Naive B cell (primary cell): Measurements from ENCODE around the gene PLCB4. TPM values are rescaled to one million over a fixed set of nuclear protein-coding genes. Genes with fewer than 3 reads are reported as not detected.

ENCODE experiments used
- ATAC-seq, 2 donors: fragments of 150-1000 bp; cut with Tn5 transposase; 2 replicates each; pipeline ENCODE4 v1.10.0; 2021; ENCODE audit warnings: low read depth in 2 of 2, mild to moderate bottlenecking in 2 of 2, moderate library complexity in 2 of 2
- DNase-seq: peaks from one replicate; pipeline ENCODE4 v3.0.0; 2022
- H3K27ac Mint-ChIP-seq, 6 donors: one replicate each; pipeline ENCODE4 v1.8.0; 2020 to 2022; ENCODE audit warnings: mild to moderate bottlenecking in 6 of 6, mixed read lengths in 6 of 6, moderate library complexity in 5 of 6, inconsistent platforms in 2 of 6
- H3K27me3 Mint-ChIP-seq, 3 donors: one replicate each; pipeline ENCODE4 v1.8.0; 2021 to 2022; ENCODE audit warnings: mixed read lengths in 3 of 3, mild to moderate bottlenecking in 1 of 3
- H3K36me3 Mint-ChIP-seq, 2 donors: one replicate each; pipeline ENCODE4 v1.8.0; 2020 to 2022; ENCODE audit warnings: mixed read lengths in 2 of 2, inconsistent platforms in 1 of 2, mild to moderate bottlenecking in 1 of 2
- H3K4me1 Mint-ChIP-seq, 3 donors: one replicate each; pipeline ENCODE4 v1.8.0; 2020 to 2022; ENCODE audit warnings: mixed read lengths in 3 of 3, inconsistent platforms in 1 of 3, mild to moderate bottlenecking in 1 of 3, moderate library complexity in 1 of 3
- H3K4me3 Mint-ChIP-seq, 8 donors: one replicate each; pipeline ENCODE4 v1.8.0; 2020 to 2022; ENCODE audit warnings: mild to moderate bottlenecking in 8 of 8, mixed read lengths in 8 of 8, moderate library complexity in 8 of 8, inconsistent platforms in 2 of 8
- H3K9me3 Mint-ChIP-seq, 7 donors: one replicate each; pipeline ENCODE4 v1.8.0; 2020 to 2022; ENCODE audit warnings: mixed read lengths in 7 of 7, mild to moderate bottlenecking in 5 of 7, inconsistent platforms in 2 of 7, moderate library complexity in 1 of 7
- polyA plus RNA-seq, 6 donors: library from polyadenylated mRNA; unstranded; fragments of 300-500 nt; fragmentation: Illumina TruSeq; gene quantifications; one replicate each; pipeline ENCODE4 v1.2.3, GENCODE V29; 2021; ENCODE audit warnings: low read depth in 6 of 6

Gene PLCB4
- polyA plus RNA-seq, 6 donors from 2014 or later = not detected

DNA sequence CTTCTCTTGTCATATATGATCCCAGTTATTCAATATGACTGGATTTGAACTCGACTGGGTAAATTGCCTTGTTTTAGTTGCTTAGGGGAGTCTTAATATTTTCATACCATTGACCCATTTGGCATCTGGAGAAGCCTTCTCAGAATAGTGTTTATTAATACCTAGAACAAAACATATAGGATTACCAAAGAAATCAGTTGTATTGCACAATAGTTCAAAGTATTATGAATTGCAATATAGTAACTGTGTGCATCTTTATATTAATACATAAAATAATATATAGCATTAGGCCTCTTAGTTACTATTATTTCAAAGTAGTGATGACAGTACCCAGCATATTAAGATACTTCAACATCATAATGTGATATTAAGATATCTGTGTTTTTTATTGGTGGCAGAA, 177.8 kb downstream of the PLCB4 start:
- DNase-seq (no peak), ATAC-seq (no peak)
- Mint-ChIP-seq H3K27me3 (no peaks in the 10 kb centered on the region), H3K4me3 (no peak overlapping the region), H3K36me3 (no peaks in the 10 kb centered on the region), H3K27ac (no peak overlapping the region), H3K9me3 (no peaks in the 10 kb centered on the region), H3K4me1 (no peaks in the 10 kb centered on the region)

DNA sequence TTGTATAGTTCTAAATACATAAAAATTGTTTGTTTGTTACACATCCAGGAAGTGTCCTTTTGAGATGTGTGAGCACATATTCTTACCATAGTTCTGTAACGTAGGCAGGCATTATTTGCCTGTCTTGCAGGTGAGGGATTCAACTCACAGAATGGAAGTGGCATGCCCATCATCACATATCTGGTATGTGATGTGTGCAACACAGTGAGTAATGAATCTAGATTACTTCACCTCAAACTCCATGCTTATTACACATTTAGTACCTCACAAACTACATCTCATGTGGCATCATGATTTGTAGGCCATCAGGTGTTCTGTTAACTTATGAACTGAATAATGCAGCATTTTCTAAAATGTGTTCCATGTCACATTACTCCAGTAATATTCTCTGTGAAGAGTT, 181.6 kb downstream of the PLCB4 start:
- Mint-ChIP-seq H3K27ac (no peak overlapping the region), H3K4me1 (no peaks in the 10 kb centered on the region), H3K4me3 (no peak overlapping the region), H3K9me3 (no peaks in the 10 kb centered on the region), H3K27me3 (no peaks in the 10 kb centered on the region), H3K36me3 (no peaks in the 10 kb centered on the region)
- DNase-seq (no peak), ATAC-seq (no peak)

DNA sequence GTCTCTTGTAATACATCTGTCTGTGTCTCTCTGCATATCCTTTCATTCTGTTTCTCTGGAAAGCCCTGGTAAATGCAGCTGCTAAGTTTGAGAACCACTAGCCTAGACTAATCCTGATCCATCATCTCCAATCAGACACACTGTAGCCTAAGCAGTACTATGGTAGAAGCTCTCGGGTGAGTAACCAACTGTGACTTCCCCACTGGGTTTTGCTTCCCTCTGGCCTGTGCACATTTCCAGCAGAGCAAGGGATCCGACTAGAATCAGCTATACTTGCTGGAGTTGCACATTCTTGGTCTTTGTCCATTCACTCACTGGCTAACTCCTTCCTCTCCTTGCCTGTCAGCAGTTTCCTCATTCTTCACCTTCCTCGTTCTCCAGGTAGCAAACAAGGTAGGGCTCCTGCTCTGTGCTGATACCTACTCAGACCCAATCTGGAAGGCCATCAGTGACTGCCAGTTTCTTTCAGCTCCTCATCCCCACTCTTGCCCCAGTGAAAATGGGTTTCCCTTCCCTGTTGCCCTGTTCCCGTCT, 184.2 kb downstream of the PLCB4 start:
- DNase-seq = no peak
- H3K36me3 Mint-ChIP-seq = no peaks in the 10 kb centered on the region
- H3K27me3 Mint-ChIP-seq = no peaks in the 10 kb centered on the region
- H3K9me3 Mint-ChIP-seq = no peaks in the 10 kb centered on the region
- no peak overlapping the region for H3K4me3 Mint-ChIP-seq
- no peak for ATAC-seq
- H3K27ac Mint-ChIP-seq = no peak overlapping the region
- no peaks in the 10 kb centered on the region for H3K4me1 Mint-ChIP-seq

DNA sequence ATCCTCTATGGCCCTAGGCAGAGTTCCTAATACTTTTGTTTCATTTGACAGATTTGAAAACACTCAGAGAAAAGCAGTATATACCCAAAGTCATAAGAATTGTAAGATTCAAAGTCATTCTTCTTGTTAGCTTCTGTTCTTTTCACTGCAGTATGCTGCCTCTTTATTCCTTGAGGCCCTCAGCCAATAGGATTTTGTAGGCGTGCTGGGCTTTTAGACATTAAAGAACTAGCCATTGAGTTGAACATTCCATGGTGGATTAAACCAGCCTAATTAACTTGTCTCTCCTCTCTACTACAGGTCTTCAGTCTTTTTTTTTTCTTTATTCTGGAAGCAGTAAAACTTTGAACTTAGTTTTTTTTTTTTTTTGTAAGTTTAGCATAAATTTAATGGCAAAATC, 186.3 kb downstream of the PLCB4 start:
- H3K9me3 Mint-ChIP-seq = no peaks in the 10 kb centered on the region
- no peaks in the 10 kb centered on the region for H3K36me3 Mint-ChIP-seq
- DNase-seq (no peak), ATAC-seq (no peak)
- H3K4me3 Mint-ChIP-seq = no peak overlapping the region
- H3K27me3 Mint-ChIP-seq = no peaks in the 10 kb centered on the region
- H3K27ac Mint-ChIP-seq = no peak overlapping the region
- H3K4me1 Mint-ChIP-seq = no peaks in the 10 kb centered on the region

DNA sequence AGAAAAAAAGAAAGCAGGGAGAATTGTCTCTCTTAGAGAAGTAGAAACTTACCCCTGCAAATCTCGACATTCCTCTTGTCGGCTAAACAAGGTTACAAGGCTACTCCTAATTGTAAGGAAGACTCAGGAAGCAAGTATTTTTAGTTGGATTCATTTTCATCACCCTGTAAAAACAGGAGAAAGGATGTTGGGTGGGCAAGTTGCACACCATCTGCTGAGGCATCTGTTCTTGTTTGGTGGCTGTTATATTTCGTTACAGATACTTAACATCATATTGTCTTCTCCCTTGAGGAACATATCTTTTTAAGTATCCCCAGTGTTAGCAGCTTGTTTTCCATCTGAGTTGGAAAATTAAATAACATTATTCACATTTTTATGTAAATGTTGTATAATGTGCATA, 187.5 kb downstream of the PLCB4 start:
- Mint-ChIP-seq H3K27me3 (no peaks in the 10 kb centered on the region), H3K4me3 (no peak overlapping the region), H3K4me1 (no peaks in the 10 kb centered on the region), H3K27ac (peak overlapping the region in 1 of 6 donors; percentile 10), H3K36me3 (no peaks in the 10 kb centered on the region), H3K9me3 (no peaks in the 10 kb centered on the region)
- no peak for ATAC-seq
- no peak for DNase-seq

DNA sequence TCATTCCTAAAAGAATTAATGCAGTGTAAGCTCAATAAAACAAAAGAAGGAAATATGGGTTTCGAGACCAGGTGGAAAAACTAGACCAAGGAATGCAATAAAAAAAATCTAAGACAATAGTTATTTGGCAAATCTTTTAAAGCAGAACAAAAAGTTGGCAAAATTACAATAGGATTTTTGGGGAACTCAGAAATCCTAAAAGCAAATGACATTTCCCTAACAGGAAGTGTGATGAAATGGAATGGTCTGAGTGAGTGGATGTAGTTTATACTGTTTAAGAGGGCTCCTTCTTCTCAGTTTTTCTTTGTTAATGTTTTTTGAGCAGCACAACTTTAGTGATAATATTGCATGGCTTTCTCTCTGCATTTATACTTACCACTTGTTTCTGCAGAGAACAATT, 190.0 kb downstream of the PLCB4 start:
- no peaks in the 10 kb centered on the region for H3K4me1 Mint-ChIP-seq
- no peaks in the 10 kb centered on the region for H3K36me3 Mint-ChIP-seq
- no peaks in the 10 kb centered on the region for H3K27me3 Mint-ChIP-seq
- ATAC-seq = no peak
- H3K4me3 Mint-ChIP-seq = no peak overlapping the region
- H3K27ac Mint-ChIP-seq = no peak overlapping the region
- no peaks in the 10 kb centered on the region for H3K9me3 Mint-ChIP-seq
- no peak for DNase-seq

DNA sequence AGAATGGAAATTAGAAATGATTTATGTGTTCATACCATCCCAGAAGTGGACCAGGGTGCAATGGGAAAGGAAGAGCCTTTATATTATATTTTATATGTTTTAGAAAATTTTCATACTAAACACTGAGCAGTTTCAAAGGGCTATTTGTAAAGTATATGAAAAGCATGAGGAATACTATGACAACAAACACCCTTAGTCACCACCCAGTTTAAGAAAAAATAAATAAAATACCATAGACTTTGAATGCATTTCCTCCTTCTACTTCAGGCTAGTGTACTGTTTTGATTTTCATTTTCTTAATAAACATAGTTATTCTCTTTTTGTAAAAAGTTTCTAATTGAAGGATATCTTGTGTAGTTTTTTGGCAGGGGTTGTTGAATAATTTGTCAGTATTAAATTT, 191.1 kb downstream of the PLCB4 start:
- H3K36me3 Mint-ChIP-seq = no peaks in the 10 kb centered on the region
- no peaks in the 10 kb centered on the region for H3K27me3 Mint-ChIP-seq
- H3K27ac Mint-ChIP-seq = no peak overlapping the region
- no peaks in the 10 kb centered on the region for H3K9me3 Mint-ChIP-seq
- no peaks in the 10 kb centered on the region for H3K4me1 Mint-ChIP-seq
- no peak for DNase-seq
- H3K4me3 Mint-ChIP-seq = no peak overlapping the region
- no peak for ATAC-seq

DNA sequence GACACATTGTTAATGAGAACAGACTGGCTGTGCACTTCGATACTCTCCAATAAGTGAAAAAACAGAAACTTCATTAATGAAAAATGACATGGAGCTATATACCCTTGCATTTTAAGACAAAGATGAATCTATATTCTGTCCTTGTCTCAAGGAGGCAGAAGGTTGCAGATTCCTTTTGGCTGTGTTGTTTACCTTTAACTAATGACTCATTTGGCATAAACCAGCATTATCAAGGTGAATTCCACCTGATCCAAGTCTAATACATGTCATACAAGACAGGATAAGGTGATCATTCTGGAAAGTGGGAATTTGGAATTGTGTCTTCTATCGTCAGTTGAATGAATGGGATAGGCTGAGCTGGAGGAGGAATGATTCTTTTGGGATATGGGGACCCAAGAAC, 192.9 kb downstream of the PLCB4 start:
- no peaks in the 10 kb centered on the region for H3K36me3 Mint-ChIP-seq
- ATAC-seq = no peak

DNA sequence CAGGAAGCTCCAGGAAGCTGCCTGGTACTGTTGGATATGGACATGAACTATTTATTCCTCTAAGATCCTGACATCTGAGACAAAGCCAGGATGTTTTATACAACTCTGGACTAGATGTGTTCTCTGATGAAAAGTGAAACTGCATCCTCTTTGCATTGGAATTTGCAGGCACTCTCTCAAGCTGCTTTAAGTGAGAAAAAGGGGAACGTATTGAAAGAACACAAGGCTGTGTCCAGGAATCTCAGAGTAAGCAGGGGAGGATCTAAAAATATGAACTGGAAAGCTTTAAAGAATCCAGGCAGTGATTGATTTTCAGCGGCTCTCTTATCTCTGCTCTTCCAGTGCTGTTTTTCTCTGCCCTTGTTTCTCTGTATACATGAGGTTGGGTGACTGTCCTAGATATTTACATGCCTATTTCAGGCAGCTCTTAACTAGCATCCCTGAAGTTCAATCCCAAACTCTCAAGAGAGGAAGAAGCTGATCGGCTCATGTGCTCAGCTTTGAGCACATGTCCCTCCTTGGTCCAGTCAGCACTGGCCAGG, 193.8 kb downstream of the PLCB4 start:
- no peak for ATAC-seq
- DNase-seq = no peak
- Mint-ChIP-seq H3K4me1 (no peaks in the 10 kb centered on the region), H3K9me3 (no peaks in the 10 kb centered on the region), H3K27me3 (no peaks in the 10 kb centered on the region), H3K27ac (no peak overlapping the region), H3K4me3 (no peak overlapping the region), H3K36me3 (no peaks in the 10 kb centered on the region)

More for the DNA sequence above, 192.9 kb downstream of the PLCB4 start:
- DNase-seq = no peak
- Mint-ChIP-seq H3K9me3 (no peaks in the 10 kb centered on the region), H3K4me1 (no peaks in the 10 kb centered on the region), H3K27ac (no peak overlapping the region), H3K4me3 (no peak overlapping the region), H3K27me3 (no peaks in the 10 kb centered on the region)

DNA sequence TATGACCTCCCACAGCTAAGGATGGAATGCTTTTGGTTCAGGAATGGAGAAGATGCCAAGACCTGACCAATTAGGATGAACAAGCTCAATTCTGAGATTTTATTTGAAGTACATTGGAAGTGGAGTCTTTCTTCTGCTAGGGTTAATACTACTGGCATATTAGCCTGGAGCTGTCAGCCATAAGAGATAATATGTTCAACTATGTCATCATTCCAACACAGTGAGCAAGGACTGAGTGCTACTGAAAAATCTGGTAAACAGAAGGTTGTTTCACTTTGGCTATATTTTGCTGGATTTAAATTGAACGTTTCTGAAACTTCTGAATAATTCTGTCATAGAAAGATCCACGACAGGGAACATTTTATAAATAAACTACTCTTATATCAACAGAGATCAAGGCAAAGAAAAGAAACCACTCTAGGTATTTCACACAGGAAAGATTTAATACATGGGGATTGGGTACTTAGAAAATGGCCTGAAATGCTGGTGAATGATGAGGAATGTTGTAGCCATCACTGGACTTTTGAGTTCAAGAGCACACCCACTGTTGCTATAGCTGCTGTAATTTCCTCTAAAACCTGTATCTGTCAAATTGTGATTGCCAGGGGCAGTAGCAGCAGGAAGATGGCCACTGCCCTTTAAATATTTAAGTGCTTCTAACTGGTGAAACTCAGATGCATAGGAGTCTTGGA, 200.5 kb downstream of the PLCB4 start:
- peaks cover 0 to 5% (median 0%) of the 10 kb centered on the region in 7 donors for H3K9me3 Mint-ChIP-seq

DNA sequence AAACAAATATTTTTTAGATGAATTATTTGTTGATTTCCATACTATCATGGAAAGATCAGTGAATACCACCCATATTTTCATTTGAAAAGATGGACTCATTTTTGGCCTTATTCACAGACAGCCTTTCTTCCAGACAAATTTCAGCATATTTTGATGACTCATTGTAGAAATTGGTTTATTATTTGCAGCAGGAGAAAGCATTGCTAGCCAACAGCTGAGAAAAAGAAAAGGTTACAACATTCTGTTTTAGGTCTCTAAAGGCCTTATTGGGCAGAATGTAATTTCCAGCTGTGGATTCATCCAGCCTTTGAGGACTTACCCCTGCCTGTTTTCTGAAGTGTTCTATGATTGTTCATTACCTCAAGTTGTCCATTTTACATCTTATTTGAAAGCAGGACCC, 201.9 kb downstream of the PLCB4 start:
- no peaks in the 10 kb centered on the region for H3K27me3 Mint-ChIP-seq
- no peak overlapping the region for H3K4me3 Mint-ChIP-seq
- DNase-seq = no peak
- peaks cover 0 to 9% (median 0%) of the 10 kb centered on the region in 7 donors for H3K9me3 Mint-ChIP-seq
- ATAC-seq = no peak
- H3K27ac Mint-ChIP-seq = no peak overlapping the region
- H3K36me3 Mint-ChIP-seq = no peaks in the 10 kb centered on the region
- no peaks in the 10 kb centered on the region for H3K4me1 Mint-ChIP-seq

More for the DNA sequence above, 200.5 kb downstream of the PLCB4 start:
- H3K4me3 Mint-ChIP-seq = no peak overlapping the region
- H3K27ac Mint-ChIP-seq = no peak overlapping the region
- DNase-seq (no peak), ATAC-seq (no peak)
- H3K36me3 Mint-ChIP-seq = no peaks in the 10 kb centered on the region
- H3K27me3 Mint-ChIP-seq = no peaks in the 10 kb centered on the region
- H3K4me1 Mint-ChIP-seq = no peaks in the 10 kb centered on the region

DNA sequence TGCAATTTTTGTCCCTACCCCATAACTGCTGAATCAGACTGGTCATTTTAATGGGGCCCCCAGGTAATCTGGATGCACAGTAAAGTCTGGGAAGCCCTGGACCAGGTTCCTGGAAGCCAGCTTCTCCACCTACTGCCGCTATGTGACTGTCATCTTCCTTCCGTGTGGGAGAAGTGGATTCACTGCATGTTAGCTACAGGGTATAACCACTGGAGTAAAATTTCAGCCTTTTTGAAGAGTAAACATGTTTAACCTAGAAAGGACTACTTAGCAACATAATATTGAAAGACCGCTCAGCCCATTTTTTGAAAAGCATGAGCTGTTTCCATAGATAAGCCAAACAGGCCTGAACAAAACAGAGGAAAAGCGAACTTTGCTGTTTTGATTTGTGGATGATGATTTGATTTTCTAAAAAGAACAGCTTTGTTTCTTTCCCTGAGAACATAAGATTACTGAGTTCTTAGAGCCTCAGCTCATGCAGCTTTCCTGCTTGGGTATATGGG, 208.1 kb downstream of the PLCB4 start:
- ATAC-seq = no peak
- DNase-seq = no peak
- H3K27me3 Mint-ChIP-seq = no peaks in the 10 kb centered on the region
- peaks cover 0 to 9% (median 0%) of the 10 kb centered on the region in 7 donors for H3K9me3 Mint-ChIP-seq
- H3K36me3 Mint-ChIP-seq = no peaks in the 10 kb centered on the region
- no peak overlapping the region for H3K27ac Mint-ChIP-seq
- no peak overlapping the region for H3K4me3 Mint-ChIP-seq
- no peaks in the 10 kb centered on the region for H3K4me1 Mint-ChIP-seq

DNA sequence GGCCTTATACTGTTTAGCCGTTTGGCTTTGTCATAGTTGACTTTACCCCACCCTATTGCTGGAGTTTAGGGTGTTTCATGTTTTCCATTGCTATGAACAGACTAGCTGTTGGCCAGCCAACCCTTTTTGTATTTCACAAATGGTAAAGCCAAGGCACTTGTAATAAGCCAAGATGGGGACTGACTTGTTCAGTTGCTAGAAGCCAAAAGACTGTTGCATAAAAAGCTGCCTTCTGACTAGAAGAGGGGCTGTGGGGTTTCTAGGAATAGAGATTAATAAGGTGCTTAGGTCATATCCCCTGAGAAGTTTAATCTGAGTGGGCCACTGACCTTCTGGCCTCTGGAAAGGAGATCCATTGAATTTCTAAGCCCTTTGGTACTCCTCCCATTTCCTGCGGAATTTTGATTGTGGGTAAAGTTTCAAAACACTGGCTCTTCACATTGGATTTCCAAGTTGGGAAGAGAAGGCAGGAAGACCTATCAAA, 211.1 kb downstream of the PLCB4 start:
- no peaks in the 10 kb centered on the region for H3K36me3 Mint-ChIP-seq

DNA sequence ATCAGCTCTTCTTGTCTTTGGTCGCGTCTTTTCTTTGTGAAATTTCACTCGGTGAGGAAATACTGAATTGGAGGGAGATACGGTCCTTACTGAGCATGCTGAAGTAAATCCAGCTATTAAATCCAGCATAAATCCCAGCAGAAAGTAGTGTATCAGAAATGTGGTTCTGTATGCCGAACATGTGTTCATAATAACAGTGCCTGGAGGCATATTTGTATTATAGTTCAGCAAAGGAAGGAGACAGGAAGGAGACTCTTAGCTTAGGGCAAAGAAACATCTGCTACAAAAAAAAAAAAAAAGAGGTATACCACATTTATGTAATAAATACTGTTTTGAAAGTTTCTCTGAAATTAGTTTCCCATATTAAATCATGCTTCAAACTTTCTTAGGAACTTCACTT, 211.8 kb downstream of the PLCB4 start:
- no peak for ATAC-seq
- no peak overlapping the region for H3K27ac Mint-ChIP-seq
- no peaks in the 10 kb centered on the region for H3K27me3 Mint-ChIP-seq
- H3K9me3 Mint-ChIP-seq = peaks cover 0 to 4% (median 0%) of the 10 kb centered on the region in 7 donors
- H3K4me3 Mint-ChIP-seq = no peak overlapping the region
- DNase-seq = no peak
- H3K36me3 Mint-ChIP-seq = no peaks in the 10 kb centered on the region
- H3K4me1 Mint-ChIP-seq = no peaks in the 10 kb centered on the region

More for the DNA sequence above, 211.1 kb downstream of the PLCB4 start:
- ATAC-seq = no peak
- no peak overlapping the region for H3K4me3 Mint-ChIP-seq
- H3K27ac Mint-ChIP-seq = no peak overlapping the region
- no peaks in the 10 kb centered on the region for H3K4me1 Mint-ChIP-seq
- H3K27me3 Mint-ChIP-seq = no peaks in the 10 kb centered on the region
- H3K9me3 Mint-ChIP-seq = peaks cover 0 to 5% (median 0%) of the 10 kb centered on the region in 7 donors
- DNase-seq = no peak
